GM18870 (cell line): ENCODE results near the gene BANP.
"Not testable (repeated sequence)": the region's sequence is repeated elsewhere in the genome, so short reads cannot be mapped to it uniquely, and the experiment has no call there.

Experiments
- ATAC-seq: cut with Tn5 transposase; IDR thresholded peaks from one replicate; pipeline ENCODE4 v1.9.1; 2021; ENCODE audit warnings: moderate library complexity; ENCODE audit not compliant: unreplicated experiment

BANP gene

GRCh38 chr16:88077328-88078108 lies 126.3 kb downstream of the BANP start:
- ATAC-seq = no peak

GRCh38 chr16:88078111-88078775 lies 127.0 kb downstream of the BANP start:
- no peak for ATAC-seq

- no peak for ATAC-seq
Observed at GRCh38 chr16:88083582-88083981, 132.3 kb downstream of the BANP start.

- no peak for ATAC-seq
Observed at GRCh38 chr16:88084881-88085280, 133.6 kb downstream of the BANP start.

GRCh38 chr16:88086571-88087516 lies 135.6 kb downstream of the BANP start:
- no peak for ATAC-seq

GRCh38 chr16:88087517-88087877 lies 136.3 kb downstream of the BANP start:
- no peak for ATAC-seq

- ATAC-seq = no peak
Observed at GRCh38 chr16:88088161-88088581, 136.9 kb downstream of the BANP start.

- not testable (repeated sequence) for ATAC-seq
Observed at GRCh38 chr16:88088611-88089010, 137.4 kb downstream of the BANP start.

GRCh38 chr16:88089071-88089470 lies 137.8 kb downstream of the BANP start:
- not testable (repeated sequence) for ATAC-seq

GRCh38 chr16:88089632-88090376 lies 138.6 kb downstream of the BANP start:
- ATAC-seq = not testable (repeated sequence)

- not testable (repeated sequence) for ATAC-seq
Observed at GRCh38 chr16:88090377-88091175, 139.3 kb downstream of the BANP start.

- not testable (repeated sequence) for ATAC-seq
Observed at GRCh38 chr16:88091221-88091971, 140.2 kb downstream of the BANP start.

GRCh38 chr16:88091972-88092302 lies 140.7 kb downstream of the BANP start:
- not testable (repeated sequence) for ATAC-seq

GRCh38 chr16:88092791-88093555 lies 141.7 kb downstream of the BANP start:
- ATAC-seq = not testable (repeated sequence)

- ATAC-seq = not testable (repeated sequence)
Observed at GRCh38 chr16:88093556-88094252, 142.5 kb downstream of the BANP start.

- ATAC-seq = not testable (repeated sequence)
Observed at GRCh38 chr16:88094253-88094575, 143.0 kb downstream of the BANP start.

GRCh38 chr16:88094900-88095299 lies 143.7 kb downstream of the BANP start:
- not testable (repeated sequence) for ATAC-seq

- ATAC-seq = not testable (repeated sequence)
Observed at GRCh38 chr16:88096659-88097058, 145.4 kb downstream of the BANP start.
